Heart left ventricle (tissue), 13 donors: ENCODE results near the gene PHLPP1.

Source experiments
- CTCF ChIP-seq, 12 donors: fragments of 200-600 bp; sonication (generic) in 4 of 12; IDR thresholded peaks; one replicate each; pipeline versions ENCODE4 v1.5.0 to v1.8.0; 2018 to 2022; ENCODE audit warnings: antibody characterized with exemption in 12 of 12, mild to moderate bottlenecking in 5 of 12
- POLR2A ChIP-seq, 2 donors: fragments of 450-650 bp; IDR thresholded peaks; one replicate each; pipeline ENCODE4 v1.6.1; 2017; ENCODE audit warnings: antibody characterized with exemption in 2 of 2, mild to moderate bottlenecking in 2 of 2, moderate library complexity in 2 of 2
- donor health status: ischemic (EF 13 %, LVEDD 7.1; RV severe dilation, severe dysfunction).
- donor health status: DM: no; HTN: yes; CAD: no.
- donor health status: DM: no; HTN: no; CAD: no.
- donor health status: ischemic (EF 25% LVEDD 6.9; RV normal size, moderate dysfunction).
- donor health status: ischemic (EF 25% LVEDD 5.7; RV mildly dilated, moderate dysfunction).
- donor health status: ischemic (EF 35%, LVEDD 5.7; RV mildly dilated, moderate dysfunction).
- donor health status: nonischemic (EF 11% LVEDD 7.7; RV severe dilation, severe dysfunction).
- donor health status: DM: yes; HTN: yes; CAD: no.
- donor health status: PGD.
- donor health status: ischemic (EF 29% LVEDD 5.4; RV normal size, mild dysfunction).
- donor health status: nonischemic (EF 23%, LVEDD 6.1; RV moderate dilation, normal function).

- TF ChIP-seq POLR2A (IDR thresholded peaks at IDR 0.05) (no peak), CTCF (IDR thresholded peaks at IDR 0.05) (no peak)
Observed at GRCh38 chr18:62690236-62690815, 25.0 kb upstream of the PHLPP1 start.
